ENCODE measurements around the gene MPP3.
"Not testable (repeated sequence)": the region's sequence is repeated elsewhere in the genome, so short reads cannot be mapped to it uniquely, and the experiment has no call there.

MPP3 gene

GRCh38 chr17:43860927-43861622 is 28.1 kb upstream of the MPP3 start:
- DNase-seq (ENCODE audit: low read depth in 2 of 2) = no peak

- DNase-seq (ENCODE audit: low read depth in 2 of 2) = no peak
These were observed 27.3 kb upstream of the MPP3 start for GRCh38 chr17:43860077-43860725.

- no peak for DNase-seq (ENCODE audit: low read depth in 2 of 2)
These were observed 25.1 kb upstream of the MPP3 start for GRCh38 chr17:43857957-43858600.

GRCh38 chr17:43857141-43857540 is 24.2 kb upstream of the MPP3 start:
- DNase-seq (ENCODE audit: low read depth in 2 of 2) = no peak

- DNase-seq (ENCODE audit: low read depth in 2 of 2) = no peak
These were observed 23.2 kb upstream of the MPP3 start for GRCh38 chr17:43856141-43856540.

GRCh38 chr17:43855061-43855460 is 22.1 kb upstream of the MPP3 start:
- no peak for DNase-seq (ENCODE audit: low read depth in 2 of 2)

- DNase-seq (ENCODE audit: low read depth in 2 of 2) = no peak
These were observed 21.6 kb upstream of the MPP3 start for GRCh38 chr17:43854498-43854897.

- no peak for DNase-seq (ENCODE audit: low read depth in 2 of 2)
These were observed 20.6 kb upstream of the MPP3 start for GRCh38 chr17:43853546-43853945.

- no peak for DNase-seq (ENCODE audit: low read depth in 2 of 2)
These were observed 19.6 kb upstream of the MPP3 start for GRCh38 chr17:43852571-43852970.

GRCh38 chr17:43849116-43849515 is 16.2 kb upstream of the MPP3 start:
- no peak for DNase-seq (ENCODE audit: low read depth in 2 of 2)

GRCh38 chr17:43848601-43849000 is 15.7 kb upstream of the MPP3 start:
- DNase-seq (ENCODE audit: low read depth in 2 of 2) = no peak

- DNase-seq (ENCODE audit: low read depth in 2 of 2) = no peak
These were observed 14.0 kb upstream of the MPP3 start, which contains the start of gene CD300LG for GRCh38 chr17:43846963-43847371. Gene CD300LG (plus strand): TSS chr17:43847176. CDS start chr17:43847217, 41 bp downstream.

GRCh38 chr17:43846221-43846712 is 13.3 kb upstream of the MPP3 start:
- peak; percentile 56 to 74 for DNase-seq (ENCODE audit: low read depth in 2 of 2)

GRCh38 chr17:43845766-43846165 is 12.8 kb upstream of the MPP3 start:
- no peak for DNase-seq (ENCODE audit: low read depth in 2 of 2)

GRCh38 chr17:43844241-43844640 is 11.3 kb upstream of the MPP3 start:
- no peak for DNase-seq (ENCODE audit: low read depth in 2 of 2)

GRCh38 chr17:43842975-43843325 is 10.0 kb upstream of the MPP3 start:
- DNase-seq (ENCODE audit: low read depth in 2 of 2) = no peak

- not testable (repeated sequence) for DNase-seq (ENCODE audit: low read depth in 2 of 2)
These were observed 9.4 kb upstream of the MPP3 start for GRCh38 chr17:43842091-43842974.

GRCh38 chr17:43841282-43841681 is 8.3 kb upstream of the MPP3 start:
- no peak for DNase-seq (ENCODE audit: low read depth in 2 of 2)

- DNase-seq (ENCODE audit: low read depth in 2 of 2) = no peak
These were observed 7.9 kb upstream of the MPP3 start for GRCh38 chr17:43840814-43841213.

- no peak for DNase-seq (ENCODE audit: low read depth in 2 of 2)
These were observed 6.7 kb upstream of the MPP3 start for GRCh38 chr17:43839670-43840108.

- DNase-seq (ENCODE audit: low read depth in 2 of 2) = no peak
These were observed 1.2 kb upstream of the MPP3 start for GRCh38 chr17:43834106-43834505.

All from stimulated activated CD4-positive, alpha-beta T cell treated with anti-CD3 and anti-CD28 coated beads, Interleukin-15, amount 100 ng/mL, for 48 hours (primary cell).